Measurements from ENCODE around the gene KAZN. TPM values are rescaled to one million over a fixed set of nuclear protein-coding genes. Genes with fewer than 3 reads are reported as not detected.

The KAZN gene
- polyA plus RNA-seq, 2 of the 4 experiments (the other 2 are of a cell fraction) = 1.3 to 1.9 TPM

GRCh38 chr1:14903922-14904321, 305.4 kb downstream of the KAZN start (continued):
- TF ChIP-seq CTCF (IDR thresholded peaks at IDR 0.05) (no peak), E2F6 (IDR thresholded peaks at IDR 0.05; ENCODE audit: borderline replicate concordance, low read depth) (no peak), KDM5A (IDR thresholded peaks at IDR 0.05) (no peak), ATOH8 (CRISPR knock-in tag; IDR thresholded peaks at IDR 0.05; ENCODE audit: low read depth) (no peak), NFE2L2 (conservative IDR thresholded peaks at IDR 0.05; ENCODE audit: low read length) (no peak)

GRCh38 chr1:14906665-14907064, 308.2 kb downstream of the KAZN start:
- CTCF ChIA-PET = interaction anchor here (1.2 kb wide), 1 partner anchor 8 kb away, joined by 4 read pairs; no protein-coding TSS in a partner anchor
- Histone ChIP-seq H3K4me3 (no peak overlapping the region), H3K9me3 (no peaks in the 10 kb centered on the region), H3K4me1 (no peaks in the 10 kb centered on the region), H3K27ac (no peak overlapping the region), H3K4me2 (no peak overlapping the region)
- ATAC-seq = no peak
- 88% methylated on average over 6 of the region's 6 CpGs for WGBS (ENCODE audit: missing lambda C conversion rate)
- no peak for FAIRE-seq
- DNase-seq (ENCODE audit: low read depth in 1 of 2, low spot score in 1 of 2) = no peak
- POLR2A ChIA-PET = no interaction called here
- TF ChIP-seq ZSCAN20 (CRISPR knock-in tag; IDR thresholded peaks at IDR 0.05) = no peak
- no peak for TF ChIP-seq CEBPB (IDR thresholded peaks at IDR 0.05)
- TF ChIP-seq BHLHE40 (IDR thresholded peaks at IDR 0.05; ENCODE audit: low read depth, low read length) = no peak

GRCh38 chr1:14907416-14907815, 308.9 kb downstream of the KAZN start:
- no peak overlapping the region for H3K4me2 ChIP-seq
- FAIRE-seq = no peak
- no peak for DNase-seq (ENCODE audit: low read depth in 1 of 2, low spot score in 1 of 2)
- ATAC-seq = no peak
- H3K4me3 ChIP-seq = no peak overlapping the region
- WGBS (ENCODE audit: missing lambda C conversion rate) = 60% methylated on average over 5 of the region's 5 CpGs
- no peaks in the 10 kb centered on the region for H3K9me3 ChIP-seq
- POLR2A ChIA-PET = no interaction called here
- no peak overlapping the region for H3K27ac ChIP-seq
- no peaks in the 10 kb centered on the region for H3K4me1 ChIP-seq
- no peak for TF ChIP-seq RAD21 (conservative IDR thresholded peaks at IDR 0.05 in 1 of 2, IDR thresholded peaks at IDR 0.05 in 1 of 2)
- CTCF ChIA-PET = interaction anchor here (0.6 to 1.2 kb wide), 2 partner anchors 7 to 283 kb away, joined by 3 to 4 read pairs; no protein-coding TSS in a partner anchor

GRCh38 chr1:14909273-14909672, 310.8 kb downstream of the KAZN start:
- Histone ChIP-seq H3K4me2 (no peak overlapping the region), H3K9me3 (no peaks in the 10 kb centered on the region), H3K4me1 (no peaks in the 10 kb centered on the region), H3K27ac (no peak overlapping the region), H3K4me3 (no peak overlapping the region)
- POLR2A ChIA-PET = no interaction called here
- no peak for ATAC-seq
- no peak for FAIRE-seq
- no peak for DNase-seq (ENCODE audit: low read depth in 1 of 2, low spot score in 1 of 2)
- CTCF ChIA-PET = no interaction called here
- TF ChIP-seq MAX (IDR thresholded peaks at IDR 0.05) (no peak), BHLHE40 (IDR thresholded peaks at IDR 0.05; ENCODE audit: low read depth, low read length) (no peak), POLR2A (IDR thresholded peaks at IDR 0.05; ENCODE audit: low read length) (no peak), E2F6 (IDR thresholded peaks at IDR 0.05; ENCODE audit: borderline replicate concordance, low read depth) (no peak), USF2 (IDR thresholded peaks at IDR 0.05) (no peak), HOXB13 (CRISPR knock-in tag; IDR thresholded peaks at IDR 0.05; ENCODE audit: low read depth) (no peak), CHD2 (IDR thresholded peaks at IDR 0.05; ENCODE audit: low read length, partially characterized antibody) (no peak), HDAC2 (IDR thresholded peaks at IDR 0.05) (no peak), NPAS2 (CRISPR knock-in tag; IDR thresholded peaks at IDR 0.05; ENCODE audit: borderline replicate concordance) (no peak), NR3C1 (IDR thresholded peaks at IDR 0.05) (no peak), MAZ (IDR thresholded peaks at IDR 0.05; ENCODE audit: borderline replicate concordance, low read depth, low read length) (no peak), CBX2 (IDR thresholded peaks at IDR 0.05; ENCODE audit: borderline replicate concordance, low read depth) (no peak), EP300 (IDR thresholded peaks at IDR 0.05) (no peak), GATA3 (IDR thresholded peaks at IDR 0.05; ENCODE audit: borderline replicate concordance) (no peak), PHF8 (IDR thresholded peaks at IDR 0.05; ENCODE audit: borderline replicate concordance, low read depth) (no peak), ESRRA (IDR thresholded peaks at IDR 0.05; ENCODE audit: borderline replicate concordance, low read length) (no peak), EHMT2 (IDR thresholded peaks at IDR 0.05; ENCODE audit: low read depth) (no peak), CEBPB (IDR thresholded peaks at IDR 0.05) (no peak), MAFK (IDR thresholded peaks at IDR 0.05; ENCODE audit: partially characterized antibody) (no peak), KDM5A (IDR thresholded peaks at IDR 0.05) (no peak)
- WGBS (ENCODE audit: missing lambda C conversion rate) = 95% methylated on average over 5 of the region's 5 CpGs

Measured in A549 (cell line).